B cell (primary cell): ENCODE measurements around the gene AKR7A2. TPM values are rescaled to one million over a fixed set of nuclear protein-coding genes. Genes with fewer than 3 reads are reported as not detected.

Source experiments
- ATAC-seq: fragments of 200-7000 bp; cut with Tn5 transposase; one replicate; pipeline ENCODE4 v1.10.0; 2021; ENCODE audit warnings: low read depth, mild to moderate bottlenecking, moderate number of reproducible peaks, moderate library complexity
- CTCF ChIA-PET: fragments of 350-600 bp; sonication (Branson Sonifier 250); formaldehyde crosslinking; loops from one replicate; lab custom pipeline; 2021; ENCODE audit warnings: antibody characterized with exemption, inconsistent platforms; lab: Charles Lee
- POLR2A ChIA-PET: fragments of 350-600 bp; sonication (Branson Sonifier 250); formaldehyde crosslinking; loops from one replicate; lab custom pipeline; 2021; ENCODE audit warnings: antibody characterized with exemption; lab: Charles Lee
- DNase-seq: peaks from one replicate; pipeline ENCODE4 v3.0.0; 2013
- H2AFZ ChIP-seq: 2 replicates; pipeline ENCODE4 v1.6.1; 2012; ENCODE audit warnings: mild to moderate bottlenecking, low read depth, low read length; ENCODE audit not compliant: insufficient read depth, poor library complexity, severe bottlenecking
- H3K27ac ChIP-seq, 2 donors: 1 replicate in 1 of 2; 2 replicates in 1 of 2; pipeline ENCODE4 v1.5.1; 2012 to 2013; ENCODE audit warnings: low read length in 2 of 2, mild to moderate bottlenecking in 2 of 2, moderate library complexity in 1 of 2
- H3K27me3 ChIP-seq, 4 experiments: fragments of 200-600 bp in 1 of 4; sonication (generic) in 1 of 4; replicated peaks in 1 of 4; 1 replicate in 2 of 4; 2 replicates in 2 of 4; pipeline versions ENCODE4 v1.6.1 to v1.7.0; 2013 to 2016; ENCODE audit warnings: low read length in 3 of 4, mild to moderate bottlenecking in 2 of 4, mixed read lengths in 1 of 4, moderate library complexity in 1 of 4; ENCODE audit not compliant: insufficient read depth in 4 of 4, control insufficient read depth in 3 of 4; ENCODE audit errors: control extremely low read depth in 1 of 4
- H3K36me3 ChIP-seq, 2 experiments: replicated peaks in 1 of 2; 1 replicate in 1 of 2; 2 replicates in 1 of 2; pipeline versions ENCODE4 v1.6.1 to v1.7.1; 2013; ENCODE audit warnings: low read length in 1 of 2; ENCODE audit not compliant: insufficient read depth in 2 of 2, control insufficient read depth in 1 of 2; ENCODE audit errors: control extremely low read depth in 1 of 2, extremely low read depth in 1 of 2
- H3K4me1 ChIP-seq, 2 donors: fragments of 200-600 bp in 1 of 2; sonication (generic) in 1 of 2; 1 replicate in 1 of 2; 2 replicates in 1 of 2; pipeline versions ENCODE4 v1.5.1 to v1.6.1; 2013 to 2017; ENCODE audit warnings: low read length in 2 of 2; ENCODE audit not compliant: control insufficient read depth in 2 of 2, insufficient read depth in 2 of 2
- H3K4me2 ChIP-seq: replicated peaks from 2 replicates; pipeline ENCODE3; 2012; ENCODE audit warnings: mild to moderate bottlenecking, low read depth, low read length; ENCODE audit not compliant: poor library complexity, severe bottlenecking
- H3K4me3 ChIP-seq, 5 experiments: fragments of 200-600 bp in 1 of 5; sonication (generic) in 1 of 5; 1 replicate in 3 of 5; 2 replicates in 2 of 5; pipeline versions ENCODE4 v1.5.1 to v1.7.0; 2011 to 2016; ENCODE audit warnings: low read length in 4 of 5, mild to moderate bottlenecking in 4 of 5, low read depth in 2 of 5, control low read depth in 1 of 5, moderate library complexity in 1 of 5; ENCODE audit not compliant: insufficient read depth in 1 of 5; ENCODE audit errors: control extremely low read depth in 1 of 5, extremely low read depth in 1 of 5
- H3K79me2 ChIP-seq: fragments of 200-600 bp; sonication (generic); one replicate; pipeline ENCODE4 v1.6.0; 2016; ENCODE audit warnings: low read length; ENCODE audit not compliant: control insufficient read depth, insufficient read depth
- H3K9ac ChIP-seq: fragments of 200-600 bp; sonication (generic); 2 replicates; pipeline ENCODE4 v1.6.1; 2017; ENCODE audit warnings: mild to moderate bottlenecking, low read length, moderate library complexity
- H3K9me3 ChIP-seq, 3 donors: one replicate each; pipeline versions ENCODE4 v1.6.1 to v1.7.1; 2013; ENCODE audit warnings: low read length in 2 of 3; ENCODE audit not compliant: control insufficient read depth in 2 of 3, insufficient read depth in 1 of 3; ENCODE audit errors: control extremely low read depth in 1 of 3
- H4K20me1 ChIP-seq: 2 replicates; pipeline ENCODE4 v1.6.0; 2012; ENCODE audit warnings: mild to moderate bottlenecking, low read length; ENCODE audit not compliant: insufficient read depth, control insufficient read depth, poor library complexity, severe bottlenecking
- H3K27ac Mint-ChIP-seq: one replicate; pipeline ENCODE4 v1.8.0; 2021; ENCODE audit warnings: mixed read lengths
- H3K27me3 Mint-ChIP-seq: one replicate; pipeline ENCODE4 v1.8.0; 2021; ENCODE audit warnings: mixed read lengths
- H3K4me1 Mint-ChIP-seq: one replicate; pipeline ENCODE4 v1.8.0; 2021; ENCODE audit warnings: mixed read lengths
- H3K4me3 Mint-ChIP-seq: one replicate; pipeline ENCODE4 v1.8.0; 2021; ENCODE audit warnings: mixed read lengths
- H3K9me3 Mint-ChIP-seq: one replicate; pipeline ENCODE4 v1.8.0; 2022; ENCODE audit warnings: mixed read lengths; ENCODE audit not compliant: insufficient read depth
- CTCF ChIP-seq: fragments of 200-600 bp; IDR thresholded peaks from one replicate; pipeline ENCODE4 v1.8.0; 2022; ENCODE audit warnings: antibody characterized with exemption, mild to moderate bottlenecking
- EZH2 ChIP-seq: IDR thresholded peaks from 2 replicates; pipeline ENCODE4 v1.6.1; 2012; ENCODE audit warnings: borderline replicate concordance, low read depth, mild to moderate bottlenecking, moderate library complexity, low read length; ENCODE audit not compliant: insufficient read depth, poor library complexity, severe bottlenecking
- WGBS: methylation state at CpG from one replicate; pipeline ENCODE4 v1.1.5; 2013; ENCODE audit warnings: missing lambda C conversion rate; ENCODE audit not compliant: insufficient coverage; 5-methylcytosine and 5-hydroxymethylcytosine counted together
- intact Hi-C: fragments of 100-400 bp; cut with micrococcal nuclease; formaldehyde crosslinking; loops from one replicate; pipeline ENCODE4 v1.10.0; 2022
- polyA plus RNA-seq: library from polyadenylated mRNA; depleted of rRNA; stranded (reverse); fragments of >200 nt; gene quantifications from 2 replicates; pipeline ENCODE4 v1.2.3, GENCODE V29; 2012
- total RNA-seq, 2 donors: library from RNA; stranded (reverse); fragments of 120-200 nt in 1 of 2; gene quantifications; 1 replicate in 1 of 2; 2 replicates in 1 of 2; pipeline versions ENCODE4 v1.2.3 to v1.2.4, GENCODE V29; 2013 to 2022

AKR7A2 gene
- total and polyA plus RNA-seq, 2 donors (not counting 1 experiment from before 2014, with no cell fraction given), result 23.7 to 32.1 TPM

DNA sequence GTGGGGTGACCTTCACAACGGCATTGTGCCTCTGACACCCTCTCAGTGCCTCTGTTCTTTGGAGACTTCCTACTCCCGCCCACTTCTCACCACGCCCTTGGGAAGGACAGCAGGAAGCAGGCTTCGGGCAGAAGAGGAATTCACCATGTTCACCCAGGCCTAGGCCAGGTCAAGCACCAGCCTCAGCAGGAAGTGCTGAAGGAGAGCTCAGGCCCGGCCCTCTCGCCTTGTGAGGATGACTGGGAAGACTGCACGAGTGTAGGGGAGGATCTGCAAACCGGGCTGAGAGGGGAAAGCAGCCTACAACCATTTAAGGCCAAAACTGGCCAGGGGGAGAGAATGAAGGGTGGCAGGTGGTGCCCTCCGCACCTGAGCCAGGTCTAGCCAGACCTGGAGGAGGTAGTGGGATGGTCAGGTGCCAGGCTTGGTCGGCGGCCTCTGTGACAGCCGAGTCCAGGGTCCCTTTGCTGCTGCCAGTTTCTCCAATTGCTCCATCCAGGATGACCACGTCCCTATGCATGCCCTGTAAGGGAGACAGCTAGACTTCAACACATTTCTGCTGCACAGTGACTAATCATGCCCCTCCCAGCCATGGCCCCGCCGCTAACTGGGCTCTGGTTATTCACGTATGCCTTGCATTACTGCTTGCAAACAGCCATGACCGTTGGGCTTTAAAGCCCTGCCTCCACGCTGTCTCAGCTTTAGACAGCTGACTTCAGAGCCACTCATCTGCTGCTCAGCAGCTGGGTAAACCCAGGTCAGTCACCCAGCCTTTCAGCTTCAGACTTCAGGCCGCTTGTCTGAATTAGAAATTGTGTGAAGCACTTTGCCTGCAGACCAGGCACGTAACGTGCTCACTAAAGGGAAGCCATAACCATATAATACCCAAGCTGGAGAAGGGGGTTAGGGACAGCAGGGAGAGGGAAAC, 51.5 kb downstream of the AKR7A2 start:
- ATAC-seq, result no peak
- TF ChIP-seq CTCF, result no peak
- TF ChIP-seq EZH2, result no peak
- CTCF ChIA-PET, result interaction anchor here (1.8 kb wide), 1 partner anchor 20 kb away, joined by 4 read pairs; no protein-coding TSS in a partner anchor

DNA sequence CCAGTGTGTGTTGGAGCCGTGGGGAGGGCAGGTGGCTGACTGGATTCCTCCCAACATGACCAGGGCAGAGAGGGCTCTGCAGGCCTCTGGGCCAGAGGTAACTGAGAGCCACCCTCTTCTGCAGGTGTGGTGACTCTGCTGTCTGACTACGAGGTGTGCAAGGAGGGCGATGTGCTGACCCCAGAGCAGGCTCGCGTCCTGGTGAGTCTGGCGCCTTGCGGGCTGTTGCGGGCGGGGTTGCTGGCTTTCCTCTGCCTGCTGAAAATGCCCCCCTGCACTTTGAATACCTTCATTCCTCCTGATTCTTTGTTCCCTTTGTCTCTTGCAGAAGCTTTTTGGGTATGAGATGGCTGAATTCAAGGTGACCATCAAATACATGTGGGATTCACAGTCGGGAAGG, 53.6 kb downstream of the AKR7A2 start:
- TF ChIP-seq CTCF (no peak), EZH2 (no peak)
- Histone ChIP-seq H3K9ac (no peak overlapping the region), H2AFZ (no peak overlapping the region), H3K36me3 (peaks cover 0 to 43% of the 10 kb centered on the region in 2 experiments), H3K27me3 (no peaks in the 10 kb centered on the region), H3K4me2 (no peak overlapping the region), H4K20me1 (peaks cover 29% of the 10 kb centered on the region), H3K4me1 (peaks cover 4 to 10% of the 10 kb centered on the region in 2 donors), H3K79me2 (peaks cover 17% of the 10 kb centered on the region), H3K27ac (no peak overlapping the region), H3K9me3 (no peaks in the 10 kb centered on the region), H3K4me3 (no peak overlapping the region)
- Mint-ChIP-seq H3K4me1 (peaks cover 7% of the 10 kb centered on the region), H3K27ac (no peak overlapping the region), H3K9me3 (no peaks in the 10 kb centered on the region), H3K27me3 (no peaks in the 10 kb centered on the region), H3K4me3 (no peak overlapping the region)
- WGBS, result 99% methylated on average over 4 of the region's 10 CpGs
- intact Hi-C loops, result no loop called here
- ChIA-PET CTCF (no interaction called here), POLR2A (no interaction called here)
- ATAC-seq, result no peak
- DNase-seq, result no peak

More for the DNA sequence above, 51.5 kb downstream of the AKR7A2 start:
- H3K4me3 ChIP-seq, result no peak overlapping the region
- DNase-seq, result no peak
- 92% methylated on average over 17 of the region's 21 CpGs for WGBS
- Mint-ChIP-seq H3K27ac (no peak overlapping the region), H3K4me3 (no peak overlapping the region), H3K9me3 (no peaks in the 10 kb centered on the region), H3K4me1 (no peaks in the 10 kb centered on the region), H3K27me3 (no peaks in the 10 kb centered on the region)
- no peaks in the 10 kb centered on the region for H3K4me1 ChIP-seq
- no peak overlapping the region for H3K4me2 ChIP-seq
- intact Hi-C loops, result no loop called here
- H3K27me3 ChIP-seq, result no peaks in the 10 kb centered on the region
- peaks cover 11% of the 10 kb centered on the region for H4K20me1 ChIP-seq
- H3K79me2 ChIP-seq, result no peaks in the 10 kb centered on the region
- no peak overlapping the region for H3K27ac ChIP-seq
- H3K9me3 ChIP-seq, result no peaks in the 10 kb centered on the region
- POLR2A ChIA-PET, result no interaction called here
- H2AFZ ChIP-seq, result no peak overlapping the region
- H3K36me3 ChIP-seq, result peaks cover 0 to 37% of the 10 kb centered on the region in 2 experiments
- H3K9ac ChIP-seq, result no peak overlapping the region
